Stimulated activated CD4-positive, alpha-beta T cell treated with anti-CD3 and anti-CD28 coated beads, Interleukin-12 subunit alpha, Interleukin-12 subunit beta, amount 100 ng/mL, for 4 hours (primary cell): ENCODE results near the gene IMP3.

Experiments used
- DNase-seq: peaks from one replicate; pipeline ENCODE4 v3.0.0-alpha.2; 2020

Gene IMP3

GRCh38 chr15:75616766-75617165, 23.3 kb downstream of the IMP3 start:
- DNase-seq, result no peak

- no peak for DNase-seq
These were observed 33.0 kb downstream of the IMP3 start for GRCh38 chr15:75606711-75607699.

- no peak for DNase-seq
These were observed 34.0 kb downstream of the IMP3 start for GRCh38 chr15:75606026-75606425.

- DNase-seq, result no peak
These were observed 40.6 kb downstream of the IMP3 start for GRCh38 chr15:75599401-75599800.

GRCh38 chr15:75598361-75598760, 41.7 kb downstream of the IMP3 start:
- DNase-seq, result no peak

- no peak for DNase-seq
These were observed 42.2 kb downstream of the IMP3 start for GRCh38 chr15:75597667-75598341.

GRCh38 chr15:75596703-75597345, 43.2 kb downstream of the IMP3 start:
- DNase-seq, result no peak

GRCh38 chr15:75594276-75594675, 45.7 kb downstream of the IMP3 start:
- DNase-seq, result no peak

- no peak for DNase-seq
These were observed 48.2 kb downstream of the IMP3 start for GRCh38 chr15:75591655-75592364.

- no peak for DNase-seq
These were observed 49.8 kb downstream of the IMP3 start for GRCh38 chr15:75590239-75590638.
